Pulmonary artery endothelial cell (primary cell): Measurements from ENCODE around the gene MMRN2. TPM values are rescaled to one million over a fixed set of nuclear protein-coding genes. Genes with fewer than 3 reads are reported as not detected.
"Not testable (repeated sequence)": the region's sequence is repeated elsewhere in the genome, so short reads cannot be mapped to it uniquely, and the experiment has no call there.

ENCODE experiments used
- DNase-seq: peaks from one replicate; pipeline ENCODE4 v3.0.0-alpha.2; 2011; ENCODE audit warnings: low read depth, low spot score
- total RNA-seq: library from RNA; depleted of rRNA; stranded (reverse); fragments of >200 nt; gene quantifications from 2 replicates; pipeline ENCODE4 v1.2.3, GENCODE V29; 2014

MMRN2 gene
- total RNA-seq, 1 donor from 2014 or later: 372 TPM

DNA sequence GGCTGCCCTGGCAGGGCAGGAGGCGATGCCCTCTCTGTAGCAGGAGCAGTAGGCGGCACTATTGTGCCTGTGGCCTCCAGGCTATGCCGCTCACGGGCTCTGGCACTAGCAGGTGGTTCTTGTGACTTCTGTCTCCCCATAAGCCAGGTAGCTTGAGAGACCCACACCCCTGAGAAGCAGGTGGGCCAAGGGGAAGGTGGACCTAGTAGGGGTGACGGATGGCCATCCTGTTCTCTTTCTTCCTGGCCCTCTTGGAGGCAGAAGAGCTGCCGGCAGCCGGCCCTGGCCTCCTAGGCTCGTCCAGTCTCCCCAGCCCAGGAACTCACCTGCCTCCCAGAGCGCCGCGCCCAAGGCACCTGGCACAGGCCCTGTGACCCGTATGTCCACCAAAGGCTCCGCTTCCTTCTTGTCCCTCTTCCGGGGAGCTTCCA, 15.4 kb downstream of the MMRN2 start:
- DNase-seq: no peak

DNA sequence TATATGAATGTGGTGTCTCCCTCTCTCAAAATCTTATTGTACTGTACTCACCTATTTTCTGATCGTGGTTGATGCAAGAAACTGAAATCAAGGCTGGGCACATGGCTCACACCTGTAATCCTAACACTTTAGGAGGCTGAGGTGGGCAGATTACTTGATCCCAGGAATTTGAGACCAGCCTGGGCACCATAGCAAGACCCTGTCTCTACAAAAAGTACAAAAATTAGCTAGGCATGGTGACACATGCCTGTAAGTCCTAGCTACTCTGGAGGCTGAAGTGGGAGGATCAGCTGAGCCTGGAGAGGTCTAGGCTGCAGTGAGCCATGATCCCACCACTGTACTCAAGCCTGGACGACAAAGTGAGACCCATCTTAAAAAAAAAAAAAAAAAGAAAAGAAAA, 16.0 kb downstream of the MMRN2 start:
- DNase-seq: no peak

DNA sequence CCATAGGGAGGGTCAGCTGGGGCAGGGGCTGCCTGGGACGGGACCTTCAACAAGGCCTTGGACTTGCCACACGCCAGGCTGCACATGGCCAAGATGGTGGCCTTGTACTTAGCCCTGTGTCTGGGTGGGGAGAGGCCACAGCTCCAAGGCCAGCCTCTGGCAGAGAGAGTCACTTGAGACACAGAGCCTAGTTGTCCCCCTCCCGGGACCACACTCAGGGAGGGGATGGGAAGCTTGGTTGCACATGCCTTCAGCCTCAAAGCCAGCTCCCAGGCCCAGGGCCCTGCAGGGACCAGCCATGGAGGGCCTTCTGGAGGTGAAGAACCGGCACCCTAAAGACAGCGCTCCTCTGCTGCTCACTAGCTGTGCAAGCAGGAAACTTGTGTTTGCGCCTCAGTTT, 16.7 kb downstream of the MMRN2 start:
- no peak for DNase-seq

DNA sequence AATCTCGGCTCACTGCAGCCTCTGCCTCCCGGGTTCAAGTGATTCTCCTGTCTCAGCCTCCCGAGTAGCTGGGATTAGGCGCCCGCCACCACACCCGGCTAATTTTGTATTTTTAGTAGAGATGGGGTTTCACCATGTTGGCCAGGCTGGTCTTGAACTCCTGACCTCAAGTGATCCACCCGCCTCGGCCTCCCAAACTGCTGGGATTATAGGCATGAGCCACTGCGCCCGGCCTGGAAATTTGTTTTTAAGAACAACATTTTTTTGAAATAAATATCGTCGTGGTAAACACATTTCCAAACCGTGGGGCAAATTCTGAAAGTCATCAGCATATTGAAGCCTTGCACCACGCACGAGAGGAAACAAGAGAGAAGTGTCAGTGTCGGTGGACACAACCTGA, 17.3 kb downstream of the MMRN2 start:
- DNase-seq: not testable (repeated sequence)

DNA sequence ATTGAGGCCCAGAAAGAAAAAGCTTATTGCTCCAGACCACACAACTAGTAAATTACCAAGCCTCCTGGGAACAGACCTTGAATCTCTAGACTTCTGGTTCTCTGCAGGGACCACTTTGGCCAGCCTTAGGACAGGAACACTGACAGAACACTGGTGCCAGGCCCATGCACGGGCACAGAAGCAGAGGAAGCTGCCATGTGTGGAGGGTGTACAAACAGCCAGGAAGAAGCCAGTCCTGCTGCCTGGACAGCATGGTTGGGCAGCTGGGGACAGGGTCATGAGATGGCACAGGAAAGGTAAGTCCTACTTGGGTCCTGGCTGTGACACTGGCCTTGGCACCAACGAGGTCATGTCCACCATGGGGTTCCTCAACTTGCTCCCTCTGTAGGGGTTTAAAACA, 19.2 kb downstream of the MMRN2 start:
- no peak for DNase-seq

DNA sequence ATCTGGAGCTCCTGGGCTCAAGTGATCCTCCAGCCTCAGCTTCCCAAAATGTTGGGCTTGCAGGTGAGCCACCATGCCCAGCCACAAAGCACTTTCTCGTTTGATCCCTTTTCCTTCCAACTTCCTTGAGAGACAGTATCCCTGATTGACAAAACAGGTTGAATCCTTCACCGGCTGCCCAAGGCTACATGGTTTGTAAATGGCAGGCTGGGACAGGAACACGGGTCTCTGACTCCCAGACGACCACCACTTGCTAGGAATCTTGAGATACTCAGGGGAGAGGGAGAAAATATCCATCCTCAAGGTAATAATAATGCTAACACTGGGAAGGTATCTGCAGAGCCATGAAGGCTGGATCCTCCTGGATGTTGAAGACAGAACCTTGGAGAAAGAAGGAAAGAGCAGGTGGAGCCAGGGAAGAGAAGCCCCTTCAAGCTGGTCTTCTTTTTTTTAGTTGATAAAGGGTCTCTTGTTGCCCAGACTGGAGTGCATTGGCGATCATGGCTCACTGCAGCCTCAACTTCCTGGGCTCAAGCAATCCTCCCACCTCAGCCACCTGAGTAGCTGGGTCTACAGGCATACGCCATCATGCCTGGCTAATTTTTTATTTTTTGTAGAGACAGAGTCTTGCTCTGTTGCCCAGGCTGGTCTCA, 19.8 kb downstream of the MMRN2 start:
- DNase-seq: no peak

DNA sequence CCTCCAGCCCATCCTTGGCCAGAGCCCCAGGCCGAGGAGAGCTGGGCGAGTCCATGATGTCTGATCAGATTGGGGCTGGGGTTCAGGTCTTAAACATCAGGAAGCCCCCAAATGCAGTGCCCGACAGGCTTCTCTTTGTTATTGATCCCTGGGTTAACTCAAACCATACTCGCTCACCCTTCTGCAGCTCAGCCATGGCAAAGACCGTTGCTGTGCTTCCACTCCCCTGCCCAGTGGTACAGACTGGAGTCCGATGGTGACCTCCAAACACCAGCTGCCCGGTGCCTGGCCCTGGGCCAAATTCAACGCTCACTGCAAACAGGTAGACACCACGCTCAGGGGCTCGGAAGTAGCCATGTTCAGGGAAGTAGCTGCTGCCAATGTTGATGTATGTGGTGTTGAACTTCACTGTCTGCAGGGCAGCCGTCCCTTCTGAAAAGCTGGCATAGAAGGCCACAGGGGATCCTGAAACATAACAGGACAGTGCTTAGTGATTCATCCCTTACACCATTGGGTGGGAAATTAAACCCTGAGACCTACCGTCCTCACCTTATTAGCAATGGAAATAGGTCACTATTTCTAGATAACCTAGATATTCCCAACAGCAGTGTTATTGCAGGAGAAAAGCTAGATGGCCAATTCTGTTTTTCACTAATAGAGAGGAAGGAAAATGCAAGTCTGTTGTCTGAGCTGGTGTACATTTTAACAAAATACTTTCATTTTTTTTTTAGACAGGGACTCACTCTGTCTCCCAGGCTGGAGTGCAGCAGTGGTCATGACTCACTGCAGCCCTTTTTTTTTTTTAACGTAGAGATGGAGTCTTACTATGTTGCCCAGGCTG, 20.5 kb downstream of the MMRN2 start:
- DNase-seq: no peak

DNA sequence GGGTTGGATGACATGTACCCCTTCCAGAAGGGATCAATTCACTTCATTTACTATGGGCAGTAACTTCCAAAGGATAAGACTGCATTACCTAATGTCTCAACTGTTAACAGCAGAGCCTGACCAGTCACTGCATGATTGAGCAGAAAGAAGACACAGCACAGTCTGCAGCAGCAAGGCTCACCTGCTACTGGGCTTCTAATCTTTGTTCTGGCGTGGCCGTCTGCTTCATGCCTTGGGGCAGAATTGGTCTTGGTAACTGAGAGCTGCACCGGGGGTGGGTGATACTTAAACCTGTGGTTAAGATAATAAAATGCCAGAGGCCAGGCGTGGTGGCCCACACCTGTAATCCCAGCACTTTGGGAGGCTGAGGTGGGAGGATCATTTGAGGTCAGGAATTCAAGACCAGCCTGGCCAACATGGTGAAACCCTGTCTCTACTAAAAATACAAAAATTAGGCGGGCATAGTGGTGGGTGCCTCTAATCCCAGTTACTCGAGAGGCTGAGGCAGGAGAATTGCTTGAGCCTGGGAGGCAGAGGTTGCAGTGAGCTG, 23.2 kb downstream of the MMRN2 start:
- DNase-seq: not testable (repeated sequence)

DNA sequence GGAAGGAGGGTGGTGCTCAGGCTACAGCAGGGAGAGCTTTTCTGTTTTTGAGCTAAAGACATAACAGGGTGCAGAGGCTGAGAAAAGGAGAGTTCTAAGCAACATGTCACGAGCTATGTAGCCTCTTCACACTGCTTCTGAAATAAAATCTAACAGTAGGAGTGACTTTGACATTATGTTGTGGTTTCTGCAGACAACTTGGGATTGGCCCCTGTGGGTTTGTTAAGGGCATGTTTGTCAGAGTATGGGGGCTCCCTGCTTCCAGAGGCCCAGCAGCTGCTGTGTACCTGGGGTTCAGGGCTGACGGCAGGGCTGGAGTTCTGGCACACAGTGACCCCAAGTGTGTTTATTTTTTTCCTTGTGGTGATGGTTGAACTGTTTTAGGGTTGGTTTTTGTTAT, 24.7 kb downstream of the MMRN2 start:
- DNase-seq: no peak

DNA sequence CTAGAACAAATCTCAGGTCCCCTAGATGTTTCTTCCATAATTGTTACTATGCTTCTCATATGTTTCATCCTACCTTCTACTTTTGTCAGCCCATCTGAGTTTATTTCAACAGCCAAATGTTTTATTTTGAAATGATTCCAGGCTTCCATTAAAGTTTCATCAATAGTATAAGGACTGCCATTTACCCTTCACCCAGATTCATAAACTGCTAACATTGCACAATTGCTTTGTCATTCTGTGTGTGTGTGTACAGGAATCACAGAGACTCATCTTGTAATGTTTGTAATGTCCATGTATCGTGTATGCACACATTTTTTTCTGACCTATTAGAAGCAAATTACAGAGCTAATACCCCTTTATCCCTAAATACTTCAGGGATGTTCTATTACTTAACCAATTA, 25.5 kb downstream of the MMRN2 start:
- DNase-seq: no peak

DNA sequence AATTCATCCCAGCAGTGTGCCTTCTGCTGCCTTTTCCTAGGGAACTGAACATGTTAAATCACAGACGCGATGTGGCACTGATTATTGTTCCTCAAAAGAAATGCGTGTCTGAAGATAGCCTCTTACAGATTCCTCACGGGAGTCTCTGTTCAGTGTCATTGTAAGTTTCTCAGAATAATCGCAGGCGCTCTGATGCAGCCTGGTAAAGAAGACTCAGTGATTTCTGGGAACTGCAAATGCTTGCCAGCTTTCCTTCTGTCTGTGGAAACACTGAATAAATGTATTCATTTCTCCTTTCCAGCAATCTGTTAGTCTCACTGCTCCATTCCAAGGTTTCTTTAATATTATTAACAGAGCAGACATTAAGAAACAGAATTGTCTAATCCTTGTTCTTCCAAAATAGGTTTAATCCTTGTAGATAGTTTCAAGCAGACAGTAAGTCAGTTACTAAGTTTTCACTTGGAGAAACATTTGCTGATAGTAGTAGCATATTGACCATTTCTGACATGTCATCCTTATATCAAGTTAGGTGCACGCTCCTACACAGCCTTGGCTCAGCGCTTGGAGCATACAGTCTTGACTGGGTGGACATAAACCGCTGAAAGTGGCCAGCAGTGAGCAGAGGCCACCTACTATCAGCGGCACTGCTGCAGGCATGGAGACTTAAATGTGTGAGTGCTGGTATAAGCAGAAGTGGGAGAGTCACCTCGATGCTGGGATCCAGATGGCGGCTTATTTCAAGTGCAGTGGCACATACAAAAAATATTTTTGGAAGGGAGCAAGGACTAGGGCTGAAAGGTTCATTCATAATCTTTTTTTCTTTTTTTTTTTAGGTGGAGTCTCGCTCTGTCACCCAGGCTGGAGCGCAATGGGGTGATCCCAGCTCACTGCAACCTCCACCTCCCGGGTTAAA, 27.7 kb downstream of the MMRN2 start:
- DNase-seq: no peak

DNA sequence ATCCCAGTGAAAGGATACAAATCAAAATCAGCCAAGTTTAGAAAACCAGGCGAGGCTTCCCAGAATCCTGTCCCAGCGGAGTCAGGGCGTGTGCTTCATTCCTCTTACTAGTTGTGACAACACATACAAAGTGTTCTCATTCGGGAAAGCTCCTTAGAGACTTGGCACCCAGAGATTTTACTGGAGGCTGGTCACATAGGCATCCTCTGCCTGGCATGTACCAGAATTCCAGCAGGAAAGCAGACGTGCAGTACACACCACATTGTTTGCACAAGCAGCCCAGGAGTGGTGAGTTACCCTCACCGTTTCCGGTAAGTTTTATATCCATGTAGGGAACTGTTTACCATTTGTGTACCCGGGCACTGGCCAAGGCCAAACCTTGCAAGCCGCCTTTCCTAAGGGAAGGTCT, 34.9 kb downstream of the MMRN2 start:
- DNase-seq: no peak

DNA sequence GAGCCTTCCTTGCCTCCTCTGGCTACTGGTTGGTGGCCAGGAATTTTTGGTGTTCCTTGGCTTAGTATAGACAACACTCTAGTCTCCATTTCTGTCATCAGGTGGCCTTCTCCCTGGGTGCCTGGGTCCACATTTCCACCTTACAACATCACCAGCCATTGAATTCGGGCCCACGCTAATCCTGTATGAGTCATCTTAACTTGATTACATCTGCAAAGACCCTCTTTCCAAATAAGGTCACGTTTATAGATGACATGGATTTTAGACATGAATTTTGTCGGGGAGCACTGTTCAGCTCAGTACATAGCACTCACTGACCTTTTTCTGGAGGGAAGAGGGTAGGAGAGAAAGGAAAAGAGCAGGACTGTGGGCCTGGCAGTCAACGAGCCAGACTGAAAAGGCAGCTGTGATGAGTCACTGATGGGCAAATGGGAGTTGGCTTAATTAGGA, 39.4 kb downstream of the MMRN2 start:
- DNase-seq: no peak

DNA sequence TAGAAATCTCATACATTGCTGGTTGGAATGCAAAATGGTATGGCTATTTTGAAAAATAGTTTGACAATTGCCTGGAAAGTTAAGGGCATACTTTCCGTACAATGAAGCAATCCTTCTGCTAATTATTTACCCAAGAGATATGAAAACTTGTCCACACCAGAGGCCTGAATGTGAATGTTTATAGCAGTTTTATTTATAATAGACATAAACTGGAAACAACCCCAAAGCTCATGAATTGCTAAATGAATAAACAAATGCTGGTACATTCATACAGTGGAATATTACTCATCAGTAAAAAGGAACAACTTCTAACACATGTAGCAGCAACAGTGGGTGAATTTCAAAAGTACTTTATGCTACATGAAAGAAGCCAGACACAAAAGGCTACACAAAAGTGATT, 42.7 kb downstream of the MMRN2 start:
- no peak for DNase-seq

DNA sequence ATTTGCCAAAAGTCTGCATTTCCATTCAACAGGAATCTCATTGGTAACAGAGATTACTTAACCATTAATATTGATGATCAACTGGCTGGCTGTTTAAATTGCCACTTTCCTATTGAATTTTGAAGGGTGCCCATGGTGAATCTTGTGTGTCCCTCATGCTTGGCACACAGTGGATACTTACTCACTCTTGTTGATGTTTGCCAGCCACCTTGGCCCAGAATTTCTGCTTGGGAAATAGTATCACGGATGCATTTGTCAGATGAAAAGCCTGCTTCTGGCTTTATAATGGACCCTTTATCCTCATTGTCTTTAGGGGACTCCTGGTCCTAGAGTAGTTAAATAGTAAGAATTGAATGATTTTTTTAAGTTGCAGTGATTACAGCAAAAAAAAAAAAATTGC, 52.0 kb downstream of the MMRN2 start:
- no peak for DNase-seq

DNA sequence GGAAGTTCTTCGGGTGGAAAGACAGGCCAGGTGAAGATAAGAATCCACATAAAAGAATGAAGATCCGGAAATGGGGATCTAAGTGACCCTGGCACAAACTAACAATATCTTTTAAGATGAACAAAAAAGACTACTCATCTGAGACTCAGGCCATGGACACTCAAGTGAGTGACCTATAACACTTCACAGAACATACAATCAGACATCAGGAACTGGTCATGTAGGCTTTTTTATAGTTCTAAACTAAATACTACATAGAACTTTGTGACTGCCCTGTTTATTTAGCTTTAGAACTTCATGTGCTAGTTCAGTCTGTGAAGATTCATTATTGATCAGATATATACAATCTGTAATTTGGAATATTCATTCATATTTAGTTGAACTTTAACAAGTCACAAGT, 52.8 kb downstream of the MMRN2 start:
- no peak for DNase-seq

DNA sequence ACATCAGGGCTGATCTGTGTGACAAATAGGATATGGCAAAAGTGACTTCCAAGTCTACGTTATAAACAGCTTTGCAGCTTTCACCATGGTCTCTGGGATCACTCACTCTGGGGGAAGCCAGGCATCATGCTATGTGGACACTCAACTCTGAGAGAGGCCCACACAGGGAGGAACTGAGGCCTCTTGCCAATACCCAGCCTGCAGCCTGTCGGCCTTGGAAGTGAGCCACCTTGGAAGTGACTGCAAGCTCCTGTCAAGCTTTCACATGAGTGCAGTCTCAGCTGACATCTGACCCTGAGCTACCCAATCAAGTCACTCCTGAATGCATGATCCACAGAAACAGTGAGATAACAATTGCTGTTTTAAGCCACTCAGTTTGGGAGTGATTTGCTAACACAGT, 56.5 kb downstream of the MMRN2 start:
- no peak for DNase-seq

DNA sequence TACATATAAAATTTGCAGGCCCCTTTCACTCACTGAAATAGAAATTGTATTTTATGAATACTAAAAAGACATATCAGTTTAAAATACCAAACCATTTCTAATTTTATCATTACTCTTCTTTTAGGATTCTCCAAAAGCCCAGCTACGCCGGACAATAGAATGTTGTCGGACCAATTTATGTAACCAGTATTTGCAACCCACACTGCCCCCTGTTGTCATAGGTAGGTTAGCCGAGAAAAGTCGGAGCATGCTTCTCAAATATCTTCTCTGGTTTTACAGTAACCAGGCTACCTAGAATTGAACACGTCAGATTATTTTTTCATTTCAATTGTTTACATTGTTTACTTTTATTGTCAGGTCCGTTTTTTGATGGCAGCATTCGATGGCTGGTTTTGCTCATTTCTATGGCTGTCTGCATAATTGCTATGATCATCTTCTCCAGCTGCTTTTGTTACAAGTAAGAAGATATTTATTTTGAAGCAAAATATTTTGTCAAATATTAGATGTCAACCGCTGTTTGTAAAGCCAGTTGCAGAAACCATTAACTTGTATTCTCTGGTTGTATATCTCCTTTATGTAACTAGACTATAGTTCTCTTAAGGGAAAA, 57.6 kb downstream of the MMRN2 start:
- peak; percentile 36 for DNase-seq

DNA sequence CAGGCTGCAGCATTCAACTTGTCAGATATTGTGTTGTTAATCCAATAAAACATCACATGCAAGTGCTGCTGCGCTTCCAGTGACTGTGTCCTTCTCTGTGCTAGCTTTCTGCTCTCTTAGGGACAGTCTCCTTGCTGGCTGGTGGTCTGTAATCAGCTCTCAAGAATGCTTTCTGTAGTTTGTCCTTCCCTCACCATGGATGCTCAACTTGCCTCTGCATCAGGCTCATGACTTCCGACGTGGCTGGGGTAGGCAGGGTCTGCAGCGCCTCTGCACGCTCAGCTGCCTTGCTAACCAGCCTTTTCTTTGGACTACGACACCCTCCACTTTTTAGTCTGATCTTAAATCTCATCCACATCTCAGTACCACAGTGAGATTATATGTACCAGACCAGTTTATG, 58.3 kb downstream of the MMRN2 start:
- no peak for DNase-seq

DNA sequence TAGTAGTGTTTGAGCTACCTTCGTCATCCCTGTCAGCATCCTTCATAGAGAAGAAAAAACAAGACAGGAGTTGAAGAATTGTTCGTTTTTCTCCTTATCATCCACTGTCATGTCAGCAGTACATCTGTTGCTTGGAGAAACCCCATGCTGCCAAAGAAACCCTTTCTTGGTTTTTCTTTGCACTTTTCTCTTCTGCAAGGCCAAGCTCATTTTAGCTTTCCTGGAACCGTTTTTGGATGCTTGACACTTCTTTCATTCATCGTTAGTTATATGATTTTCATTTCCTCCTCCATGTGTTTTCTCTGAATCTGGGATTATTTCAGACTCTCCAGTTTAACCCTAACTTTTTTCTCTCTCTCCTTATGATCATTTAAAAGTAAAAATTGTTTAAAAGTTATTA, 58.9 kb downstream of the MMRN2 start:
- no peak for DNase-seq

DNA sequence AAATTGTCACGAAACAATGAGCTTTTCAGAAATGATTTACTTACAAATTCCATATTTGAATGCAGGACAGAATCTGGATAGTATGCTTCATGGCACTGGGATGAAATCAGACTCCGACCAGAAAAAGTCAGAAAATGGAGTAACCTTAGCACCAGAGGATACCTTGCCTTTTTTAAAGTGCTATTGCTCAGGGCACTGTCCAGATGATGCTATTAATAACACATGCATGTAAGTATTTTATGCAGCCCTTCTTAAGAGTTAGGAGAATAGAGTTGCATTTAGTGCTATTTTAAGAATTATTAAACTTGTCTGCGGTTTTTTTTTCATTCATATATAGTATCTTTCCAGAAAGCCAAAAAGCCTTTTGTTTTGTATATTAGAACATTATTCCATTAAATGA, 67.4 kb downstream of the MMRN2 start:
- no peak for DNase-seq
